HEK293 (cell line): ENCODE measurements around the gene NAPA.

Source experiments
- CTCF ChIA-PET: fragments of 350-600 bp; formaldehyde crosslinking; extraction: SDS; loops from one replicate; lab custom pipeline; 2021; ENCODE audit warnings: antibody characterized with exemption; lab: Yijun Ruan, JAX
- POLR2A ChIA-PET: fragments of 300-600 bp; formaldehyde crosslinking; extraction: SDS; loops from one replicate; lab custom pipeline; 2020; ENCODE audit warnings: antibody characterized with exemption, inconsistent platforms; lab: Yijun Ruan, JAX
- H3K27ac ChIP-seq: fragments of 200-500 bp; sonication (Bioruptor generic); 2 replicates; pipeline ENCODE4 v1.5.1; 2014; ENCODE audit warnings: low read depth, low read length, control low read depth, inconsistent platforms; ENCODE audit errors: extremely low read depth
- H3K36me3 ChIP-seq, 2 experiments: fragments of 200-500 bp in 1 of 2; sonication (Bioruptor generic) in 1 of 2; 1 replicate in 1 of 2; 2 replicates in 1 of 2; pipeline ENCODE4 v1.5.1; 2014 to 2017; ENCODE audit warnings: inconsistent platforms in 2 of 2, low read length in 2 of 2; ENCODE audit not compliant: control insufficient read depth in 2 of 2, insufficient read depth in 1 of 2
- H3K4me1 ChIP-seq: fragments of 200-500 bp; sonication (Bioruptor generic); 2 replicates; pipeline ENCODE4 v1.5.1; 2014; ENCODE audit warnings: mild to moderate bottlenecking, low read length, inconsistent platforms; ENCODE audit not compliant: control insufficient read depth, insufficient read depth
- H3K4me3 ChIP-seq: 2 replicates; pipeline ENCODE4 v1.5.1; 2011; ENCODE audit warnings: low read depth, mild to moderate bottlenecking, control low read depth, low read length, moderate library complexity
- H3K9me3 ChIP-seq: fragments of 200-500 bp; sonication (Bioruptor generic); 2 replicates; pipeline ENCODE4 v1.5.1; 2014; ENCODE audit warnings: low read depth, low read length, inconsistent platforms; ENCODE audit not compliant: control insufficient read depth, insufficient read depth
- BCL11A ChIP-seq: fragments of 450-650 bp; formaldehyde crosslinking; IDR thresholded peaks from 2 replicates; pipeline ENCODE4 v1.5.1; 2016; ENCODE audit warnings: low read depth, missing biosample characterization, missing genetic modification characterization
- BCL11B ChIP-seq: fragments of 450-650 bp; formaldehyde crosslinking; IDR thresholded peaks from 2 replicates; pipeline ENCODE4 v1.5.1; 2016; ENCODE audit warnings: low read depth, missing biosample characterization, missing genetic modification characterization
- BCL6B ChIP-seq: fragments of 450-650 bp; formaldehyde crosslinking; IDR thresholded peaks from 2 replicates; pipeline ENCODE4 v1.5.1; 2017; ENCODE audit warnings: missing biosample characterization, missing genetic modification characterization
- EGR2 ChIP-seq: fragments of 450-650 bp; formaldehyde crosslinking; IDR thresholded peaks from 2 replicates; pipeline ENCODE4 v1.5.1; 2016; ENCODE audit warnings: low read depth, missing biosample characterization, missing genetic modification characterization
- KLF7 ChIP-seq: fragments of 450-650 bp; formaldehyde crosslinking; IDR thresholded peaks from 2 replicates; pipeline ENCODE4 v1.5.1; 2016; ENCODE audit warnings: missing biosample characterization, missing genetic modification characterization, borderline replicate concordance
- KLF9 ChIP-seq: fragments of 450-650 bp; formaldehyde crosslinking; IDR thresholded peaks from 2 replicates; pipeline ENCODE4 v1.5.1; 2016; ENCODE audit warnings: missing biosample characterization, missing genetic modification characterization, low read depth
- YY2 ChIP-seq: fragments of 450-650 bp; formaldehyde crosslinking; IDR thresholded peaks from 2 replicates; pipeline ENCODE4 v1.5.1; 2016; ENCODE audit warnings: missing biosample characterization, missing genetic modification characterization
- ZBTB8A ChIP-seq: fragments of 450-650 bp; formaldehyde crosslinking; IDR thresholded peaks from 2 replicates; pipeline ENCODE4 v1.5.1; 2016; ENCODE audit warnings: missing biosample characterization, missing genetic modification characterization
- ZFHX2 ChIP-seq: fragments of 450-650 bp; formaldehyde crosslinking; conservative IDR thresholded peaks from 2 replicates; pipeline ENCODE4 v1.5.1; 2016; ENCODE audit warnings: missing biosample characterization, missing genetic modification characterization
- ZIC2 ChIP-seq: fragments of 450-650 bp; formaldehyde crosslinking; IDR thresholded peaks from 2 replicates; pipeline ENCODE4 v1.5.1; 2016; ENCODE audit warnings: missing biosample characterization, missing genetic modification characterization
- ZNF133 ChIP-seq: fragments of 450-650 bp; formaldehyde crosslinking; IDR thresholded peaks from 2 replicates; pipeline ENCODE4 v1.5.1; 2016; ENCODE audit warnings: missing biosample characterization, missing genetic modification characterization
- ZNF155 ChIP-seq: fragments of 450-650 bp; formaldehyde crosslinking; IDR thresholded peaks from 2 replicates; pipeline ENCODE4 v1.5.1; 2016; ENCODE audit warnings: missing biosample characterization, missing genetic modification characterization
- ZNF18 ChIP-seq: fragments of 450-650 bp; formaldehyde crosslinking; IDR thresholded peaks from 2 replicates; pipeline ENCODE4 v1.5.1; 2016; ENCODE audit warnings: missing biosample characterization, missing genetic modification characterization
- ZNF19 ChIP-seq: fragments of 450-650 bp; formaldehyde crosslinking; IDR thresholded peaks from 2 replicates; pipeline ENCODE4; 2016; ENCODE audit warnings: missing biosample characterization, missing genetic modification characterization, low read depth
- ZNF239 ChIP-seq: fragments of 450-650 bp; formaldehyde crosslinking; IDR thresholded peaks from 2 replicates; pipeline ENCODE4 v1.5.1; 2016; ENCODE audit warnings: missing biosample characterization, missing genetic modification characterization
- ZNF248 ChIP-seq: fragments of 450-650 bp; formaldehyde crosslinking; IDR thresholded peaks from 2 replicates; pipeline ENCODE4 v1.5.1; 2017; ENCODE audit warnings: missing biosample characterization, missing genetic modification characterization
- ZNF274 ChIP-seq, 2 experiments: fragments of 200-500 bp in 1 of 2; fragments of 450-650 bp in 1 of 2; sonication (Bioruptor generic) in 1 of 2; formaldehyde crosslinking in 1 of 2; IDR thresholded peaks; 2 replicates each; pipeline versions ENCODE4 v1.5.1 to v1.6.1; 2014 to 2016; ENCODE audit warnings: borderline replicate concordance in 1 of 2, inconsistent platforms in 1 of 2, low read length in 1 of 2, missing biosample characterization in 1 of 2, missing genetic modification characterization in 1 of 2
- ZNF311 ChIP-seq: fragments of 450-650 bp; formaldehyde crosslinking; IDR thresholded peaks from 2 replicates; pipeline ENCODE4 v1.5.1; 2017; ENCODE audit warnings: missing biosample characterization, missing genetic modification characterization, borderline replicate concordance
- ZNF324 ChIP-seq: fragments of 450-650 bp; formaldehyde crosslinking; IDR thresholded peaks from 2 replicates; pipeline ENCODE4 v1.5.1; 2016; ENCODE audit warnings: missing biosample characterization, missing genetic modification characterization
- ZNF354C ChIP-seq: fragments of 450-650 bp; formaldehyde crosslinking; IDR thresholded peaks from 2 replicates; pipeline ENCODE4 v1.5.1; 2016; ENCODE audit warnings: missing biosample characterization, missing genetic modification characterization, low read depth, borderline replicate concordance
- ZNF488 ChIP-seq: fragments of 450-650 bp; formaldehyde crosslinking; IDR thresholded peaks from 2 replicates; pipeline ENCODE4 v1.5.1; 2016; ENCODE audit warnings: missing biosample characterization, missing genetic modification characterization
- ZNF530 ChIP-seq: fragments of 450-650 bp; formaldehyde crosslinking; IDR thresholded peaks from 2 replicates; pipeline ENCODE4 v1.5.1; 2016; ENCODE audit warnings: low read depth, missing biosample characterization, missing genetic modification characterization
- ZNF658 ChIP-seq: fragments of 450-650 bp; formaldehyde crosslinking; IDR thresholded peaks from 2 replicates; pipeline ENCODE4; 2016; ENCODE audit warnings: missing biosample characterization, missing genetic modification characterization
- ZNF704 ChIP-seq: fragments of 450-650 bp; formaldehyde crosslinking; IDR thresholded peaks from 2 replicates; pipeline ENCODE4 v1.5.1; 2016; ENCODE audit warnings: missing biosample characterization, missing genetic modification characterization
- ZNF747 ChIP-seq: fragments of 450-650 bp; formaldehyde crosslinking; IDR thresholded peaks from 2 replicates; pipeline ENCODE4 v1.5.1; 2016; ENCODE audit warnings: missing biosample characterization, missing genetic modification characterization
- ZNF785 ChIP-seq: fragments of 450-650 bp; formaldehyde crosslinking; IDR thresholded peaks from 2 replicates; pipeline ENCODE4 v1.5.1; 2016; ENCODE audit warnings: missing biosample characterization, missing genetic modification characterization
- ZSCAN16 ChIP-seq: fragments of 450-650 bp; formaldehyde crosslinking; IDR thresholded peaks from 2 replicates; pipeline ENCODE4 v1.5.1; 2016; ENCODE audit warnings: missing biosample characterization, missing genetic modification characterization
- ZSCAN23 ChIP-seq: fragments of 450-650 bp; formaldehyde crosslinking; IDR thresholded peaks from 2 replicates; pipeline ENCODE4 v1.5.1; 2016; ENCODE audit warnings: missing biosample characterization, missing genetic modification characterization
- ZSCAN4 ChIP-seq: fragments of 450-650 bp; formaldehyde crosslinking; IDR thresholded peaks from 2 replicates; pipeline ENCODE4 v1.5.1; 2017; ENCODE audit warnings: missing biosample characterization, missing genetic modification characterization

Gene NAPA

DNA sequence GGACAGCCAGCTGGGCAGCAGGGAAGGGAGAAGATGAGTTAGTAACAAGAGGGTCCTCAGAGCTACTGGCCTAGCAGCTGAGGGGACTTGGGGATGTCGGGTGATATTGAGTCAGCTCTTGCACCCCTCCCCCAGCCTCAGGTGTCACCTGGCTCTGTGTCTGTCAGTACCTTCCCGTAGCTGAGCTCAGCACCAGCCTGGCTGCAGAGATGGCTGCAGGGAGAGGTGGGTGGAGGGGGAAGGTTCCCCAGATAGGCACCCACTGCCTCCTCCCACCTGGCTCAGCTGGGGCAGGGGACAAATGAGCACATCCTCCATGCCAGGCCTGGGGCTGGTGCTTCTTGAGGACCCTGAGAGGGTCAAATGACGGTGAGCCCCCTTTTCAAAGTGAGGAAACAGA lies 24.0 kb downstream of the NAPA start:
- H3K9me3 ChIP-seq, result no peaks in the 10 kb centered on the region
- H3K27ac ChIP-seq, result no peak overlapping the region
- CTCF ChIA-PET, result interaction anchor here (0.7 to 1.2 kb wide), 2 partner anchors 25 to 232 kb away, joined by 3 to 5 read pairs; partner anchors contain the start of gene NAPA
- H3K36me3 ChIP-seq, result peaks cover 7 to 70% of the 10 kb centered on the region in 2 experiments; a peak in 2 of 3 replicates
- no peak for TF ChIP-seq ZNF530 (tag by site-specific recombination)
- TF ChIP-seq ZNF324 (tag by site-specific recombination), result no peak
- TF ChIP-seq ZFHX2 (tag by site-specific recombination), result peak; percentile 94
- TF ChIP-seq BCL11B (tag by site-specific recombination), result no peak
- no peak for TF ChIP-seq ZNF19 (tag by site-specific recombination)
- no peak for TF ChIP-seq ZNF704 (tag by site-specific recombination)
- peak; percentile 92 for TF ChIP-seq EGR2 (tag by site-specific recombination)
- TF ChIP-seq BCL11A (tag by site-specific recombination), result no peak
- H3K4me3 ChIP-seq, result no peak overlapping the region
- POLR2A ChIA-PET, result interaction anchor here (0.7 to 0.9 kb wide), 2 partner anchors 12 to 17 kb away, joined by 3 read pairs; no protein-coding TSS in a partner anchor
- H3K4me1 ChIP-seq, result no peaks in the 10 kb centered on the region

- peaks cover 7 to 68% of the 10 kb centered on the region in 2 experiments; a peak in 2 of 3 replicates for H3K36me3 ChIP-seq
- TF ChIP-seq ZNF248 (tag by site-specific recombination) (peak; percentile 68), KLF9 (tag by site-specific recombination) (peak; percentile 86), ZSCAN23 (tag by site-specific recombination) (no peak), ZNF18 (tag by site-specific recombination) (peak; percentile 90), ZNF658 (tag by site-specific recombination) (0 out of 2 replicates have a peak, but pooled peaks have one; percentile 62), YY2 (tag by site-specific recombination) (0 out of 2 replicates have a peak, but pooled peaks have one; percentile 55), ZSCAN4 (tag by site-specific recombination) (peak; percentile 82), ZNF133 (no peak), EGR2 (tag by site-specific recombination) (peak; percentile 30; the same call in 1 of the 2 replicates), ZNF239 (tag by site-specific recombination) (peak; percentile 84), KLF7 (tag by site-specific recombination) (peak; percentile 64; the same call in 1 of the 2 replicates), ZIC2 (tag by site-specific recombination) (no peak), ZNF155 (no peak), ZNF488 (0 out of 2 replicates have a peak, but pooled peaks have one; percentile 25), ZNF274 (IDR thresholded peaks at IDR 0.05; ENCODE audit: low read length) (no peak), ZNF274 (tag by site-specific recombination; IDR thresholded peaks at IDR 0.05; ENCODE audit: borderline replicate concordance) (peak; percentile 55; the same call in 1 of the 2 replicates), ZFHX2 (tag by site-specific recombination) (peak; percentile 43), ZNF354C (no peak), BCL6B (tag by site-specific recombination) (0 out of 2 replicates have a peak, but pooled peaks have one; percentile 29), ZNF785 (tag by site-specific recombination) (peak; percentile 41; the same call in 1 of the 2 replicates), ZBTB8A (no peak), ZNF747 (0 out of 2 replicates have a peak, but pooled peaks have one; percentile 36), ZNF311 (peak; percentile 89; the same call in 1 of the 2 replicates), ZSCAN16 (no peak)
These were observed 24.8 kb downstream of the NAPA start for GRCh38 chr19:47490031-47490430.

More at GRCh38 chr19:47490031-47490430, 24.8 kb downstream of the NAPA start:
- Histone ChIP-seq H3K4me1 (no peaks in the 10 kb centered on the region), H3K27ac (no peak overlapping the region), H3K9me3 (no peaks in the 10 kb centered on the region), H3K4me3 (no peak overlapping the region)
- POLR2A ChIA-PET, result interaction anchor here (0.9 kb wide), 1 partner anchor 17 kb away, joined by 3 read pairs; no protein-coding TSS in a partner anchor
- CTCF ChIA-PET, result no interaction called here
